ENCODE data around the gene UNK.
A peak's percentile ranks its signal among the peaks of the same experiment; 100 is the strongest.
"Not testable (repeated sequence)": the region's sequence is repeated elsewhere in the genome, so short reads cannot be mapped to it uniquely, and the experiment has no call there.

UNK gene

DNA sequence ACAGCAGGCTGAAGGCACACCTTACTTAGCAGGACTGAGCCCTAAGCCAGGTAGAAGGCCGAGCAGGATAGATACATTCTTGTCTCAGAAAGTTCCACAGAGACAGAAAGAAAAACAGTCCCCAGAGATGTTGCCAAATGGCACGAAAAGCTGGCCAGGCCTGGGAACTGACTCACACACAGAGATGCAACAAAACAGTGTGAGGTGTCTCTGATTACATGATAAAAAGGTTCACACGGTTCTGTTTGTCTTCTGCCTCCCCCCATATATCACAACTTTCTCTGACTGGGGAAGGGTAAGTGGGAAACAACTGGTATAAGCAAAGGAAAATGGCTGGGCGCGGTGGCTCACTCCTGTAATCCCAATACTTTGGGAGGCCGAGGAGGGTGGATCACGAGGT, 68.8 kb downstream of the UNK start:
- no peak for DNase-seq

DNA sequence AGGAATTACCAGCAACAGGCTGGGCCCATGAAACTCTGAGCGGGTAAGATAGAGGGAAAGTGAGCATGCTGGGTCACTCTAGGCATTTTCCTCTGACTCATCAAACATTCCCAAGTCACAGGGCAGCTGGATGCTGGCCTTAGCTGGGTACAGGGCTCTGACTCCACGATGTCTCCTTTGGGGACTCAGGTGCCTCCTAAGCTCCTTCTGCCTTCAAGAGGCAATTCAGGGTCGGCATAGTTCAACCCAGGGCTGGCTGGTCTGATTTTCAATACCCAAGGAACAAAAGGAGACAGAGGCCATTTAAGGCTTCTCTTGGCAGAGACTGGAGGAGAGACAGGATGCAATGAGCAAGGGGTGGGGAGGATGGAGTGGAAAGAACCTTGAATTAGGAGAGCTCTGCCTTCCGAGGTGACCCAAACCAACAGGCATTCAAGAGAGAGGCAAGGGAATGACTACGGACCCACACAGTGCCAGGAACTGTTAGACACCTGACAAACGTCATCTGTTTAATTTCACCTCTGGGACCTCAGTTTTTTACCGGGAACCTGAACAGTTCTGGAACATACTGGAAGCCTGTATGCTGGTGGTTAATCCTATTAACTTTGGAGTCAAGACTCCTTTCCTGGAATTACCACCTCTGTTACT, 69.6 kb downstream of the UNK start:
- DNase-seq, result no peak

DNA sequence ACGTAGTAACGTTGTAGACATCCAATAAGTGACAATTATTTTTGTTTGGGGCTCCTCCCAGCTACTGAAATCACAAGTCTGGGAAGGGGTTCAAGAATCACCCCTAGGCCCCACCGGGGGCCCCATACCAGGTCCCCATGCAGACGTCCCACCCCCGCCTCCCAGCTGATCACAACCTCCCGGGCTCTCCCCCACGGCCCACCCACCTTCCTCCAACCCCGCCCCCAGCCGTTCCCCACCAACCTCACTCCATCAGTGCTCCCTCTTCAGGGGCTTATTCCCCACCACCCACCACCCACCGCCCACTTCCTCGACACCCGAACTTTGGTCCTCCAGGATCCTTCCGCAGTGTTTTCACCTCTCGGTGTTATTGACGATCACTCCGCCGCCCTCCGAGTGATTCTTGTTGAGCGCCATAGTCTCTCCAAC, 70.3 kb downstream of the UNK start:
- DNase-seq, result no peak

DNA sequence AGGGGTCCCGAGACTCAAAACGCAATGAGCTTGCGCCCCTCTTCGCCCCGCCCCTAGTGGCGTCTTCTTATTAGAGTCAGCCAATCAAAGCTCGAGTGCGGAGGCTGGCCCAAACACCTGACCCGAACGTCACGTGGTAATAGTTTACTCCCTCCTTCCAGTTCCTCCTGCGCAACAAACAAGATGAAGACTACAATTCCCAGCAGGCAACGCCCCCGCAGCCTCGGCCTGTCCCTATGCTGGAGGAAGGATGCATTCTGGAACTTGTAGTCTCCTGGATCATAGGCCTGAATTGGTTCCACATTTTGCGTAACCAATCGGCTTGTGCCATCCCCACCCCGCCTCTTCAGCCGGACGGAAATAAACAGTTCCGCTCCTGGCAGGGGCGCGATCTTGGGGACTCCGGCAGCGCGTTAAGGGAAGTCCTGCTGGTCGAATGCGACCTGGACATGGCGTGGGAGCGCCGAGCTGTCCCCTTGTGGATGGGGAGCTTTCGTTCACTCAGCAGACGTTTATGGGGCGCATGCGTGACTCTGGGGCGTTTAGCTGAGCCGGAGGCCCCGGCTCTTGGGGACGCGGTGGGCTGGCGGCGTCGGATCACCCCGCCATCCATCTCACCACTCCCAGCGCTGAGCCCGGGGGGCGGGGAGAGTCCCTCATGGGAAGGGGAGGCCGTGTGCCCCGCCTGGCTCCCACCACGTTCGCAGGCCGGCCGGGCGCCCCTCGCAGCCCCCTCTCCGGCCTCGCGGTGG, 70.9 kb downstream of the UNK start, which contains the start of gene WBP2:
Gene WBP2, minus strand, starts transcription at position 26 of the 752 bp plus-strand sequence. CDS start 38 bp downstream, outside the sequence.
- DNase-seq, result peak; percentile 91 to 99

DNA sequence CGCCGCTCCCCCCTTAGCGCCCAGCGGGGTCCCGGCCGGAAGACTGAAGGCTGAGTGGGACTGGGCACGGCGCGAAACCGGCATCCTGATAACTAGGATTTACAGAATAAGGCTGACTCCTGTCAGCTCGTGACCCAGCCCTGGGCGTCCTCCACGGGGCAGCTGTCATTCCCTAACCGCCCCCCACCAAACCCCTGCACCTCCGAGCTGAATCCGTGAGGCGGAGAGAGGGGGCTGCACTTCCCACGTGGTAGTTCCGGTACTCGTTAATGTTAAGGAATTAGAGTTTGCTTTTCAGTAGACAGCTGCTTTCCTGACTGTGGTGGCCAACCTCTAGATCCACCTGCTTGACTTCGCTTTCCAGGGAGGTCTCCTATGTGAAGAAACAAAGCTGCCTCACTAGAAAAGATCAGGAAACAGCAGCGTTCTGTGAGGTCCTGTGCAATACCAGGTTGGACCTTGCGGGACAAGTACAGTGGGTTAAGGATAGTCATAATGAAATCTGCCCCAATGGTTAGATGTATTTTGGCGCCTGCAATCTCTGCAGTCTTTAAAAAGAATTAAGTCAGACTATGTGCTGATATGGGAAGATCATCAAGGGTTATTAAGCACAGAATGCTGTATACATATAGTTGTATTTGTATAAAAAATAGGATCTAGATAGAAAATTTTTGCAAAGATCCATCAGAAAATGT, 71.6 kb downstream of the UNK start:
- no peak for DNase-seq

DNA sequence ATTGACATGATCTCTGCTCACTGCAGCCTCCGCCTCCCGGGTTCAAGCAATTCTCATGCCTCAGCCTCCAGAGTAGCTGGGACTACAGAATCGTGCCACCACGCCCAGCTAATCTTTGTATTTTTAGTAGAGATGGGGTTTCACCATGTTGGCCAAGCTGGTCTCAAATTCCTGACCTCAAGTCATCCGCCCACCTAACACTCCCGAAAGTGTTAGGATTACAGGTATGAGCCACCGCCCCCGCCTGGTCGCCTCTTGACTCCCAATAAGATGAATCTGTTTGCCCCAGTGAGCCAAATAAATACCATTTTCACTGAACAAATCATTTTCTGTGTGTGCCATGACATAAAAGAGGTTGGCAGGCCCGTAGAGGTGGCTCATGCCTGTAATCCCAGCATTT, 74.8 kb downstream of the UNK start:
- not testable (repeated sequence) for DNase-seq

DNA sequence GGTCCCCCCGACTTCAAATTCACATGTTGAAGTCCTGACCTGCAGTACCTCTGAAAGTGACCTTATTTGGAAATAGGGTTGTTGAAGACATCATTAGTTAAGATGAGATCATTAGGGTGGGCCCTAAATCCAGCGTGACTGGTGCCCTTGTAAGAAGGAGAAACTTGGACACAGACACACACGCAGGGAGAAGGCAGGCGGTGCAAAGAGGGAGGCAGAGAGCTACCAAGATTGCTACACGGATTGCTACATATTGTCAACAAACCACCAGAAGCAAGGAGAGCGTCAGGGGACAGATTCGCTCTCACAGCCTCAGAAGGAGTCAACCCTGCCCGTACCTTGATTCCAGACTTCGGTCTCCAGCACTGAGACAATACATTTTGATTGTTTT, 77.3 kb downstream of the UNK start:
- no peak for DNase-seq

DNA sequence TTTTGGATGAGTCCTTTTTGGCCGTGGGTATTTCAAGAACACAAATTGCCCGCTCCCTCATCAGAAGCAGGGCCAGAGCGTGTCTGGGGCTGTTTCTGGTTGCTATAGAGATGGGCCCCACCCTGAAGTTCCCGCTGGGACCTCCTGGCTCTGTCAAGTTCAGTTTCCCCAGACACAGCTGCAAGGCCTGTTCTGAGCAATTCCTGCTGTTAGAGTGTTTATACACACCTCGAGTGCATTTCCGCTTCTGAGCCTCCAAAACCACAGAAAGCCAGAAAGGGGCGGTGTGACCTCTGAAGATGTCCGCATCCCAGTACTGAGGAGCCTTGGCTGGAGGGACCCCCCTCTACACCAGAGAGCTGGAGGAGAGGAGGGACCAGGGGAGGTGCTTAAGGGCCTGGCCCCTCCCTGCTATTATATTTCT, 79.9 kb downstream of the UNK start:
- no peak for DNase-seq

DNA sequence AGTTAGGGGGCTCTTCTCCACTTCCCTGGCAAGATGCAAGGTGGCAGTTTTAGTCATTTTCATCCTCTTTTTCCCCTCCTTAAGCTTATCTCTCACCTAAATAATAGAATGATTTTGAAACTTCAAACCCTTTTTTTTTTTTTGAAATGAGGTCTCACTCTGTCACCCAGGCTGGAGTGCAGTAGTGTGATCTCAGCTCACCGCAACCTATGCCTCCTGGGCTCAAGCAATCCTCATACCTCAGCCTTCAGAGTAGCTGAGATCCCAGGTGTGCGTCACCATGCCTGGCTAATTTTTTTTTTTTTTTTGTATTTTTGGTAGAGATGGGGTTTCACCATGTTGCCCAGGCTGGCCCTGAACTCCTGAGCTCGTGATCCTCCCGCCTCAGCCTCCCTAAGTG, 80.3 kb downstream of the UNK start:
- not testable (repeated sequence) for DNase-seq

DNA sequence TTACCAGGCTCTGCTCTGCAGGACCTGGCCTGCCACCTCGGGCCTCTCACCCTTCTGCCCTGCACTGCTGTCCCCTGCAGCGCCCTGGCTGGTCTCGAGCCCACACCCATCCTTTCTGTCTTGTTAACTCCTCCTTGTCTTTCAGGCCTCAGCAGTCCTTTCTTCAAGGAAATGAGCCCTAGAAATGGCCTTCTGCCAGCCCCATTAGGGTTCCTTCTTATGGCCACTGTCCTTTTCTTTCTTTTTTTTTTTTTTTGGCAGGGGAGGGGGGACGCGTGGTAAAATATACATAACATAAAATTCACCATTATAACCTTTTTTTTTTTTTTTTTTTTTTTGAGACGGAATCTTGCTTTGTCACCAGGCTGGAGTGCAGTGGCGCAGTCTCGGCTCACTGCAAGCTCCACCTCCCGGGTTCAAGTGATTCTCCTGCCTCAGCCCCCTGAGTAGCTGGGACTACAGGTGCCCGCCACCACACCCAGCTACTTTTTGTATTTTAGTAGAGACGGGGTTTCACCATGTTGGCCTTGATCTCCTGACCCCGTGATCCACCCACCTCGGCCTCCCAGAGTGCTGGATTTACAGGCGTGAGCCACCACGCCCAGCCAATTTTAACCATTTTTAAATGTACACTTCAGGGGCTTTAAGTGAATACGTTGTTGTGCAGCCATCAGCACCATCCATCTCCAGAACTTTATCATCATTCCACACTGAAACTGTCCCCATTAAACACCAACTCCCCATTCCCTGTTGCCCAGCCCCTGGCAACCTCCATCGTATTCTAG, 81.0 kb downstream of the UNK start:
- not testable (repeated sequence) for DNase-seq

DNA sequence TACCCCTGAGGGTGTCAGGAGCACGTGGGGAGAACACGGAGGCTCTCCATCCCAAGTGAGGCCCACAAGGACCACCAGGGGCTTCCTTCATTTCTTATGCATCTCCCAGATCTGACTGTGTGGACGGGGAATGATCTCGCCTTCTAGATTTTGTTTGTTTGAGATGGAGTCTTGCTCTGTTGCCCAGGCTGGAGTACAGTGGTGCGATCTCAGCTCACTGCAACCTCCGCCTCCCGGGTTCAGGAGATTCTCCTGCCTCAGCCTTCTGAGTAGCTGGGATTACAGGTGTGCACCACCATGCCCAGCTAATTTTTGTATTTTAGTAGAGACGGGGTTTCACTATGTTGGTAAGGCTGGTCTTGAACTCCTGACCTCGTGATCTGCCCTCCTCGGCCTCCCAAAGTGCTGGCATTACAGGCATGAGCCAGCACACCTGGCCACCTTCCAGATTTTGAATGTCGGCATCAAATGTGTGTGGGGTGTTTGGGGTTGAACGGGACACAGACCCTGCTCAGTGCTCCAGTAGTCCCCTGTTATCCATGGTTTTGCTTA, 84.2 kb downstream of the UNK start:
- not testable (repeated sequence) for DNase-seq

DNA sequence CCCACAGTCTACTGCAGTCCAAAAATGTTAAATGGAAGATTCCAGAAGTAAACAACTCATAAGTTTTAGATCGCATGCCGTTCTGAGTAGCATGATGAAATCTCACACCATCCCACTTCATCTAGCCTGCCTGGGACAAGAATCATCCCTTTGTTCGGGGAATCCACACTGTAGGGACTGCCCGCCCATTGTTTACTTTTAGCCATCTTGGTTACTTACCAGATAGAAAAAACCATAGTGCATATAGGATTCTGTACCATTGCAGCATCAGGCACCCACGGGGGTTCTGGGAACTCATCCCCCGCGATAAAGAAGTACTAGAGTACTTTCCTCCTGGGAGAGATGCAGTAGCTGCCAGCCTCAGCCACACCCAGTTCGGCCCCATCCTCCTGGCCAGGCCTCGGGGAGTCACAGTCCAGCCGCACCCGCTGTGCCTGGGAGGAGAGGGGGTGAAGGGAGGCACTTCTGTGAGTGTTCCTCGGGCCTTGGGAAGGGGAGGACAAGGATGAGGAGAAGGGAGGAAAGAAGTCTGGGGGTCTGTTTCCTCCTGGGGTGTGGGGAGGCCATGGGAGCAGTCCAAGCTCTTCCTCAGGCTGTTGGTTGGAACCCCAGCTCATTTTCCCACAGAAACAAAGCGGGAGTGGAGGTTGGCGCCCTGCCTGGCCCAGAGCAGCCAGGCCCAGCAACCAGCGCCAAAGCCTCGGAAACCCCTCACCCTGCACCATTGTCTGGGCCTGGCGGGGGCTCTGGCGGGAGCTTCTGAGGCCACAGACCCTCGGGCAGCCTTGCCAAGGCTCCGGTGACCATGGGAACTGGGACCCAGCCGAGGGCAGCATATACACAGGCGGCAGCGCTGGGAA, 84.9 kb downstream of the UNK start:
- DNase-seq, result no peak

DNA sequence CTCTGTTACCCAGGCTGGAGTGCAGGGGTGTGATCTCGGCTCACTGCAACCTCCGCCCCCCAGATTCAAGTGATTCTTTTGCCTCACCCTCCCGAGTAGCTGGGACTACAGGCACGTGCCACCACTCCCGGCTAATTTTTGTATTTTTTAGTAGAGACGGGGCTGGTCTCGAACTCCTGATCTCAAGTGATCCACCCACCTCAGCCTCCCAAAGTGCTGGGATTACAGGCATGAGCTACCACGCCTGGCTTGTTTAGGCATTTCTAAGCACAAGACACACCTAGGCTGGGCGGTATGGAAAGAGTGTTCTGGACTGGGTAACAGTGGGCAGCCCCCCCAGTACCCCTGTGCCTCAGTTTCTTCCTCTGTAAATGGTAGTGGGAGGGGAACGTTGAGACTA, 85.6 kb downstream of the UNK start:
- not testable (repeated sequence) for DNase-seq

DNA sequence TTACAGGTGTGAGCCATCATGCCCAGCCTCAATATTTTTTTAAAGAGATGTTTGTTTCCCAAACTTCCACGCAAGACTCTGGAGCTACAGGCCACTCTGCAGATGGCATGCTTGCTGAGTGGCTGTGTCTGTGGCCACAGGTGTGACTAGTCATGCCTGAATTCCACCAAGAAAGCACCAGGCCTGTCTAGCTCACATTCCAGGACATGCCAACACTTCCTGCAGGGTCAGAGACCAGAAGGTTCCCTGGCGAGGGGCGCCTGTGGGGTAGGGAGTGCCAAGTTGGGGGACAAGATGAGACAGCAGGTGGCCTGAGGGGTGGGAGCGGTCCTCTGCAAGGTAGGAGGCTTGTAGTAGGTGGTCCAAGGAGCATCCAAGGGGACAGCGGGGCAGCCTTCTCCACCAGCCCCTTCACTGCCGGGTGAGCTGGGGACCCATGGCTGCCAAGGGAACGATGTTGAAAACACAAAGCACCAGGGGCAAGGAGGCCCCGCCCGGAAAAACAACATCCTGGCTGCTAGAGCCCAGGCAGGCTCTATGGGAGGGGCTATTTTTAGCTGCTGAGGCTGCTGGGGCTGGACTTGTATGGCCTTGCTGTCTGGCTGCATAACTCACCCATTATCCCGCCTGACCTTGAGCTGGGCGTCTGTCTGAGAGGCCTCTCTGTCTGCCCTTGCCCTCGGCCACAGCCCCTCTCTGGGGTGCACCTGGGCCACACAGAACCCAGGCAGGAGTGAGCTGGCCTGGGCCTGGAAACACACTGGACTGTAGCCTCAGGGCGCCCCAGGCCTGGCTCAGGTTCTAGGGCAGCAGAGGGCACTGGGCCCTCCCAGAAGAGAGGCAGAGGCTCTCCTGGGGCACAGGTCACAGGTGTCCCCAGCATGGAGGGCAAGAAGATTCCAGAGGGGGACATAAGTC, 88.1 kb downstream of the UNK start:
- DNase-seq, result peak in 1 of 2 experiments; percentile 33

DNA sequence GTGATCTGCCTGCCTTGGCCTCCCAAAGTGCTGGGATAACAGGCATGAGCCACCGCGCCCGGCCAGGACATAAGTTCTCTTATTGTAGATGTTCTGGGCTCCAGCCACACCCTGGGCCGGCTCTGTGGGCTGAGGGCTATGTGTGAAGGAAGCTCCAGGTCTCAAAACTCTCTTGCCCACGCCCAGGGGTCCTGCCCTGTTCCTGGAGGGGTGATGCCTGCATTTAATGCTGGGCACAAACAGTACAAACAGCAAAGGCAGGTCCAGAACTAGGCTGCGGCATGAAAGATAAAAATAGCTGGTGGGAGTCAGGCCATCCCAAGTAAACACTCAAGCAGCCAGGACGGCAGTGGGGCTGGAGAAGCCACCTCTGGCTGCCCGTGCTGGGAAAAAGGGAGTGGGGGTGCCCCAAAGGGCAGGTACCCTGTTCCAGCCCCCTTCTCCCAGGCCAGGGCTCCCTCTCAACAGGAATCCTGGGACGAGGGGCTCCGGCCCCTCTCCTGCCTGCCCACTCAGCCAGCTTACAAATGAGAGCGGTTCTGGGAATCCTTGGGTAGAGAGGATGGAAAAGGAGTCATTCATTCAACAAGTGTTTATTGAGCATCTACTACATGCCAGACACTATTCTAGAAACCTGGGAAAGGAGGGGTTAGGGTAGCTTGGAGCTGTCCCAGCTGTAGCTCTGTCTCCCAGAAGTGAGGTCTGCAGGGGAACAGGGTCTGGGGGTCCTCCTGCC, 89.1 kb downstream of the UNK start:
- no peak for DNase-seq

DNA sequence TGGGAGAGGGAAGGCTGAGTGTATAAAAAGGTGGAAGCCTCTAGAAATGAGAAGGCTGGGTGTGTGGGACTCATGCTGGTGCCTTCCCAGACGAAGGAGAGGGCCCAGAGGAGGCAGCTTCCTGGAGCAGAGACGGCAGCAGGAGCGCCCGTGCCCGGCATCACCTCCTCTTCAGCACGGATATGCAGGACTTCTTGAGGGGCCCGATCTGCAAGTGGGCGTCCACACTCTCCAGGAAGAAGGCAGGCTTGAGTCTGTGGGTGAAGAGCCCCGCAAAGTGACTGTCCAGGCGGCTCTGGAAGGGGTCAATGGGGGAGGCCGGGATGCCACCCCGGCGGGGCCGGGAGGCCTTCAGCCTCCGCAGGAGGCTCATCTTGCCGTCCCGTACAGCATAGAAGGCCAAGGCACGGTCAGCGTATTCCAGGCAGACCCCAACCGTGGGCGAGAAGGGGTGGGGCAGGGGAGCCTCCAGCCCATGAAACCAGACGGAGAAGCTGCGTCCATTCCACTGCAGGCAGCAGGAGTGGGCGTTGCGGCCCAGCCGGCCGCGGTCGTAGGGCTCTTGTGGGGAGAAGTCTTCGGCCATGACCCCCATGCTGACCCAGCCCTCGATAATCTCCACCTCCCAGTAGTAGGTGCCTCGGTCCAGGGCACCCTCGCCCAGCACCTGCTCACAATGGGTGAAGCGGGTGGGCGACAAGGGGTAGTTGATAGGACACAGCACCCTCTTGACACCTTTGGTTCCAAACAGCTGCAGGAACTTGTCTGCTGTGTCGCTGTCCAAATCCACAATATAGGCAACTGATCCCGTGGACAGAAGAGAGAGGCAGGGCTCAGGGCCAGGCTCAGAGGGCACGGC, 89.9 kb downstream of the UNK start:
- DNase-seq, result no peak
